GM18907 (cell line): ENCODE measurements around the gene DBF4B.
A peak's percentile ranks its signal among the peaks of the same experiment; 100 is the strongest.

Source experiments
- ATAC-seq: cut with Tn5 transposase; IDR thresholded peaks from one replicate; pipeline ENCODE4 v1.9.1; 2021; ENCODE audit warnings: mild to moderate bottlenecking, moderate library complexity; ENCODE audit not compliant: unreplicated experiment

The DBF4B gene

GRCh38 chr17:44759086-44759915 lies 50.8 kb downstream of the DBF4B start:
- ATAC-seq = no peak

GRCh38 chr17:44759916-44760243 lies 51.4 kb downstream of the DBF4B start:
- no peak for ATAC-seq

GRCh38 chr17:44760474-44761308 lies 52.2 kb downstream of the DBF4B start:
- no peak for ATAC-seq

GRCh38 chr17:44761932-44762810 lies 53.7 kb downstream of the DBF4B start:
- no peak for ATAC-seq

GRCh38 chr17:44763170-44763569 lies 54.7 kb downstream of the DBF4B start:
- ATAC-seq = no peak

GRCh38 chr17:44765965-44766364 lies 57.5 kb downstream of the DBF4B start:
- ATAC-seq = no peak

- no peak for ATAC-seq
Measured at GRCh38 chr17:44766409-44767038, 58.1 kb downstream of the DBF4B start.

GRCh38 chr17:44767493-44767892 lies 59.0 kb downstream of the DBF4B start:
- ATAC-seq = no peak

- no peak for ATAC-seq
Measured at GRCh38 chr17:44768505-44769142, 60.2 kb downstream of the DBF4B start.

GRCh38 chr17:44769230-44769629 lies 60.8 kb downstream of the DBF4B start:
- ATAC-seq = no peak

GRCh38 chr17:44769647-44770084 lies 61.2 kb downstream of the DBF4B start:
- ATAC-seq = no peak

- no peak for ATAC-seq
Measured at GRCh38 chr17:44770166-44770925, 61.9 kb downstream of the DBF4B start.

- ATAC-seq = no peak
Measured at GRCh38 chr17:44772308-44773045, 64.0 kb downstream of the DBF4B start.

GRCh38 chr17:44773140-44773539 lies 64.7 kb downstream of the DBF4B start:
- no peak for ATAC-seq

- ATAC-seq = peak; percentile 34
Measured at GRCh38 chr17:44774271-44775135, 66.0 kb downstream of the DBF4B start.

GRCh38 chr17:44775136-44775837 lies 66.8 kb downstream of the DBF4B start:
- ATAC-seq = peak; percentile 80
